Liver (tissue), 3 donors: ENCODE results near the gene ZBTB47.

Experiments used
- ATF3 ChIP-seq: IDR thresholded peaks from 2 replicates; pipeline ENCODE4 v1.6.1; 2016; ENCODE audit warnings: antibody characterized with exemption
- CTCF ChIP-seq: fragments of 150-350 bp; IDR thresholded peaks from 2 replicates; pipeline ENCODE4 v1.5.1; 2017; ENCODE audit warnings: improper control_type of control experiment, low read depth, low read length; ENCODE audit not compliant: missing input control
- EGR1 ChIP-seq, 2 donors: IDR thresholded peaks; 2 replicates each; pipeline ENCODE4 v1.6.1; 2016 to 2018; ENCODE audit warnings: antibody characterized with exemption in 2 of 2, low read depth in 2 of 2
- FOXA1 ChIP-seq: IDR thresholded peaks from 2 replicates; pipeline ENCODE4 v1.6.1; 2016; ENCODE audit warnings: antibody characterized with exemption
- GABPA ChIP-seq, 2 donors: IDR thresholded peaks in 1 of 2; conservative IDR thresholded peaks in 1 of 2; 2 replicates each; pipeline ENCODE4 v1.6.1; 2016; ENCODE audit warnings: antibody characterized with exemption in 2 of 2, mild to moderate bottlenecking in 1 of 2, moderate library complexity in 1 of 2
- JUND ChIP-seq, 2 donors: IDR thresholded peaks; 2 replicates each; pipeline ENCODE4 v1.6.1; 2016; ENCODE audit warnings: antibody characterized with exemption in 2 of 2
- RAD21 ChIP-seq, 2 donors: IDR thresholded peaks; 2 replicates each; pipeline ENCODE4 v1.6.1; 2016; ENCODE audit warnings: antibody characterized with exemption in 2 of 2, mild to moderate bottlenecking in 2 of 2
- TAF1 ChIP-seq: conservative IDR thresholded peaks from 2 replicates; pipeline ENCODE4 v1.6.1; 2016; ENCODE audit warnings: antibody characterized with exemption, mild to moderate bottlenecking
- YY1 ChIP-seq: IDR thresholded peaks from 2 replicates; pipeline ENCODE4 v1.6.1; 2016; ENCODE audit warnings: antibody characterized with exemption, mild to moderate bottlenecking
- donor health status: healthy.
- donor health status: healthy.

GRCh38 chr3:42661593-42662022, 8.1 kb downstream of the ZBTB47 start:
- TF ChIP-seq CTCF (no peak), FOXA1 (no peak), TAF1 (no peak), EGR1 (IDR thresholded peaks at IDR 0.05; ENCODE audit: low read depth in 2 of 2) (no peak), ATF3 (no peak), RAD21 (IDR thresholded peaks at IDR 0.05) (no peak), JUND (IDR thresholded peaks at IDR 0.05) (no peak), GABPA (IDR thresholded peaks at IDR 0.05 in 1 of 2, conservative IDR thresholded peaks at IDR 0.05 in 1 of 2) (no peak), YY1 (no peak)
